GDM1 (cell line): ENCODE results near the gene HSPA4.
"Not testable (repeated sequence)": the region's sequence is repeated elsewhere in the genome, so short reads cannot be mapped to it uniquely, and the experiment has no call there.

ENCODE experiments used
- DNase-seq: peaks from one replicate; lab custom pipeline; 2025; lab: John Stamatoyannopoulos, UW

The HSPA4 gene

GRCh38 chr5:133050521-133050920 lies 1.3 kb upstream of the HSPA4 start:
- DNase-seq: no peak

- no peak for DNase-seq
Observed at GRCh38 chr5:133051061-133051541, 712 bp upstream of the HSPA4 start.

GRCh38 chr5:133052317-133053175 lies 733 bp downstream of the HSPA4 start:
- peak; percentile 30 for DNase-seq

- DNase-seq: no peak
Observed at GRCh38 chr5:133053448-133053847, 1.6 kb downstream of the HSPA4 start.

GRCh38 chr5:133054697-133055471 lies 3.1 kb downstream of the HSPA4 start:
- no peak for DNase-seq

GRCh38 chr5:133056891-133057290 lies 5.1 kb downstream of the HSPA4 start:
- no peak for DNase-seq

- no peak for DNase-seq
Observed at GRCh38 chr5:133059621-133060020, 7.8 kb downstream of the HSPA4 start.

- no peak for DNase-seq
Observed at GRCh38 chr5:133062276-133062675, 10.5 kb downstream of the HSPA4 start.

- DNase-seq: no peak
Observed at GRCh38 chr5:133063965-133064364, 12.2 kb downstream of the HSPA4 start.

- no peak for DNase-seq
Observed at GRCh38 chr5:133065471-133065870, 13.7 kb downstream of the HSPA4 start.

- DNase-seq: no peak
Observed at GRCh38 chr5:133066045-133066444, 14.2 kb downstream of the HSPA4 start.

- DNase-seq: no peak
Observed at GRCh38 chr5:133072021-133072420, 20.2 kb downstream of the HSPA4 start.

GRCh38 chr5:133075572-133076536 lies 24.0 kb downstream of the HSPA4 start:
- no peak for DNase-seq

GRCh38 chr5:133079048-133079447 lies 27.2 kb downstream of the HSPA4 start:
- DNase-seq: no peak

GRCh38 chr5:133081036-133081435 lies 29.2 kb downstream of the HSPA4 start:
- DNase-seq: no peak

GRCh38 chr5:133081703-133082102 lies 29.9 kb downstream of the HSPA4 start:
- no peak for DNase-seq

GRCh38 chr5:133082128-133082527 lies 30.3 kb downstream of the HSPA4 start:
- no peak for DNase-seq

- no peak for DNase-seq
Observed at GRCh38 chr5:133083901-133084300, 32.1 kb downstream of the HSPA4 start.

- not testable (repeated sequence) for DNase-seq
Observed at GRCh38 chr5:133085171-133085570, 33.4 kb downstream of the HSPA4 start.

- no peak for DNase-seq
Observed at GRCh38 chr5:133086366-133086875, 34.6 kb downstream of the HSPA4 start.

GRCh38 chr5:133088064-133088463 lies 36.3 kb downstream of the HSPA4 start:
- DNase-seq: no peak

GRCh38 chr5:133091034-133091433 lies 39.2 kb downstream of the HSPA4 start:
- no peak for DNase-seq
